Measurements from ENCODE around the gene METTL24. TPM values are rescaled to one million over a fixed set of nuclear protein-coding genes. Genes with fewer than 3 reads are reported as not detected.

The METTL24 gene
- total RNA-seq, 1 donor from 2014 or later: 3.6 TPM

DNA sequence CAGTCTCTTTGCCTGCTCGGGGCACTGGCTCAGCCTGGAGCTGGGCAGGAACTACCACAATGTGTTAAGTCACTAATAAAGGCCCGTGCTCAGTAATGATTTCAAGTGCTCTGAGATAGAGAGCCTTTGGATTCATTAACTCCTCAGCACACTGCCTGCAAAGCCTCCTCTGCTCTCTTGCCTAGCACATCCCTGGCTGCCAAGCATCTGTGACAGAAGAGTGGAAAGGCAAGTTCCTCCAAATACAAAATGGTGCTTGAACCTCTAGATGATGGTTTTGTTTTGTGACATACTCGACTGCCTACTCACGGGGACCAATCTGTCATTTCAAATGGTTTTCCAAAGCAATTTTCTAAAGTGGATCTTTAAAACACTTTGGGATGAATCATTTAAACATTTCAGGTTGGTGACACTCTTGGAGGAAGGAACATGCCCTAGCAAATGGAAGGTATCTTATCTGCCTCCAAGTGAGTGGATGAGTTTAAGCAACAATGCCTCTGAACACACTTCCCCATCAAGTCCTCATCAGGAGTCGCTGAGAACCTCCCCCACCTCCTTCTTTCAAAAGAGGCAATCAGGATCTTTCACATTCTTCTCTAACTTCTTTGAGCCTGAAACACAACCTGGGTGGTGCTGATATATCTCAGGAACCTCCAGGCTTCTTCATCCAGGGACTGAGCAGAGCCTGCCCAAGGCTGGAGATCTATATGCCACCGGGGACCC is 35.8 kb downstream of the METTL24 start:
- no peak overlapping the region for H3K4me3 Mint-ChIP-seq
- H3K27me3 Mint-ChIP-seq (ENCODE audit: low read depth): no peaks in the 10 kb centered on the region
- no peak overlapping the region for H3K27ac Mint-ChIP-seq (ENCODE audit: unreplicated experiment)
- no peaks in the 10 kb centered on the region for H3K9me3 Mint-ChIP-seq
- TF ChIP-seq, protein P1, sequence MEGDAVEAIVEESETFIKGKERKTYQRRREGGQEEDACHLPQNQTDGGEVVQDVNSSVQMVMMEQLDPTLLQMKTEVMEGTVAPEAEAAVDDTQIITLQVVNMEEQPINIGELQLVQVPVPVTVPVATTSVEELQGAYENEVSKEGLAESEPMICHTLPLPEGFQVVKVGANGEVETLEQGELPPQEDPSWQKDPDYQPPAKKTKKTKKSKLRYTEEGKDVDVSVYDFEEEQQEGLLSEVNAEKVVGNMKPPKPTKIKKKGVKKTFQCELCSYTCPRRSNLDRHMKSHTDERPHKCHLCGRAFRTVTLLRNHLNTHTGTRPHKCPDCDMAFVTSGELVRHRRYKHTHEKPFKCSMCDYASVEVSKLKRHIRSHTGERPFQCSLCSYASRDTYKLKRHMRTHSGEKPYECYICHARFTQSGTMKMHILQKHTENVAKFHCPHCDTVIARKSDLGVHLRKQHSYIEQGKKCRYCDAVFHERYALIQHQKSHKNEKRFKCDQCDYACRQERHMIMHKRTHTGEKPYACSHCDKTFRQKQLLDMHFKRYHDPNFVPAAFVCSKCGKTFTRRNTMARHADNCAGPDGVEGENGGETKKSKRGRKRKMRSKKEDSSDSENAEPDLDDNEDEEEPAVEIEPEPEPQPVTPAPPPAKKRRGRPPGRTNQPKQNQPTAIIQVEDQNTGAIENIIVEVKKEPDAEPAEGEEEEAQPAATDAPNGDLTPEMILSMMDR (conservative IDR thresholded peaks at IDR 0.05): no peak
- H3K4me1 Mint-ChIP-seq: peaks cover 23% of the 10 kb centered on the region
- no peak for DNase-seq (ENCODE audit: low read depth, low spot score)
- no peaks in the 10 kb centered on the region for H3K36me3 Mint-ChIP-seq (ENCODE audit: low read depth)

- Mint-ChIP-seq H3K4me1 (peaks cover 23% of the 10 kb centered on the region), H3K36me3 (ENCODE audit: low read depth) (no peaks in the 10 kb centered on the region), H3K4me3 (no peak overlapping the region), H3K27ac (ENCODE audit: unreplicated experiment) (no peak overlapping the region), H3K27me3 (ENCODE audit: low read depth) (no peaks in the 10 kb centered on the region), H3K9me3 (no peaks in the 10 kb centered on the region)
- DNase-seq (ENCODE audit: low read depth, low spot score): no peak
- TF ChIP-seq, protein P1 (conservative IDR thresholded peaks at IDR 0.05): no peak
These were observed 37.8 kb downstream of the METTL24 start for GRCh38 chr6:110320307-110320706.

GRCh38 chr6:110319843-110320242 is 38.3 kb downstream of the METTL24 start:
- H3K27ac Mint-ChIP-seq (ENCODE audit: unreplicated experiment): no peak overlapping the region
- H3K27me3 Mint-ChIP-seq (ENCODE audit: low read depth): no peaks in the 10 kb centered on the region

DNA sequence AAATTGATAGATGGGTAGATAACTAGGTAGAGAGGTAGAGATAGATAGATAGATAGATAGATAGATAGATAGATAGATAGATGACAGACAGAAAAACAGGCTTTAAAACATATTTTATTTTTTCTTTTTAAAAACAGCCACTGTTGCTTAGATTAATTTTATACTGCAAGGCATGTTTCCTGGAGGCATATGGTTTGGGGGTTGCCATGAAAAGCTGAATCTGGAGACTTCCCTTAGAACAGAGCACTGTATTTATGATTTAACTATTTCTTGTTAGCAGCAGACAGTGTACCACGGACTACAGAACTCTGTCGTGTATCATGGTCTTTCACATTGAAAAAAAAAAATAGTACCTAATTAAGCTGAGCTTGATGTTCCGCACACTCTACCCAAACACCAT is 38.8 kb downstream of the METTL24 start:
- TF ChIP-seq, protein P1 (conservative IDR thresholded peaks at IDR 0.05): no peak
- H3K27ac Mint-ChIP-seq (ENCODE audit: unreplicated experiment): no peak overlapping the region
- H3K4me1 Mint-ChIP-seq: peaks cover 23% of the 10 kb centered on the region
- no peaks in the 10 kb centered on the region for H3K36me3 Mint-ChIP-seq (ENCODE audit: low read depth)
- no peak overlapping the region for H3K4me3 Mint-ChIP-seq
- no peak for DNase-seq (ENCODE audit: low read depth, low spot score)
- H3K9me3 Mint-ChIP-seq: no peaks in the 10 kb centered on the region
- H3K27me3 Mint-ChIP-seq (ENCODE audit: low read depth): no peaks in the 10 kb centered on the region

More at GRCh38 chr6:110319843-110320242, 38.3 kb downstream of the METTL24 start:
- H3K4me3 Mint-ChIP-seq: no peak overlapping the region
- H3K9me3 Mint-ChIP-seq: no peaks in the 10 kb centered on the region
- H3K36me3 Mint-ChIP-seq (ENCODE audit: low read depth): no peaks in the 10 kb centered on the region
- no peak for DNase-seq (ENCODE audit: low read depth, low spot score)
- H3K4me1 Mint-ChIP-seq: peaks cover 23% of the 10 kb centered on the region
- TF ChIP-seq, protein P1 (conservative IDR thresholded peaks at IDR 0.05): no peak

GRCh38 chr6:110318971-110319370 is 39.2 kb downstream of the METTL24 start:
- Mint-ChIP-seq H3K27me3 (ENCODE audit: low read depth) (no peaks in the 10 kb centered on the region), H3K4me1 (peaks cover 22% of the 10 kb centered on the region), H3K36me3 (ENCODE audit: low read depth) (no peaks in the 10 kb centered on the region), H3K4me3 (no peak overlapping the region), H3K9me3 (no peaks in the 10 kb centered on the region), H3K27ac (ENCODE audit: unreplicated experiment) (no peak overlapping the region)
- no peak for DNase-seq (ENCODE audit: low read depth, low spot score)
- TF ChIP-seq, protein P1 (conservative IDR thresholded peaks at IDR 0.05): no peak

All from neural crest cell (in vitro differentiated cells).